ENCODE measurements around the gene ELL2. TPM values are rescaled to one million over a fixed set of nuclear protein-coding genes. Genes with fewer than 3 reads are reported as not detected.

Gene ELL2
- total and polyA plus RNA-seq, 4 donors = 12.3 to 79.6 (median 49.0) TPM

DNA sequence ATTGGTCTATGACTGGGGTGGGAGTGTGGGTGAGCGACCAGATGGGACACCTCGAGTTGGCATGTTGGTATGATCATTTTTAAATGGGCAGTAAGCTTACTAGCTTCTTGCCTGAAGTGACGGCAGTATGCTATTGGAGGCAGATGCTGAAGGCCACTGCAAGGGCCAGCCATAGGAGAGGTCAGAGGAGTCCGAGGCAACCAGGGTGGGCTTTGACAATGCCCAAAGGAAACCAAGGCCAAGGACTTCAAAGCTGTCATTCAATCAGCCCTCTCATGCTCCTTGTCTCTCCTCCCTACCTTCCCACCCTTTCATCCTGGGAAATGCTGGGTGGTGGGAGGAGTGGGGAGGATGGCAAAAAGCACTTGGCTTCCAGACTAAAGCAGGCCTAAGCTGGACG is 82.0 kb downstream of the ELL2 start:
- no peak for DNase-seq
- no peak for TF ChIP-seq CTCF (IDR thresholded peaks at IDR 0.05; ENCODE audit: control extremely low read depth, extremely low read depth)
- Histone ChIP-seq H3K27ac (ENCODE audit: low read depth in 1 of 2, low read length in 1 of 2) (no peak overlapping the region), H3K4me1 (ENCODE audit: control insufficient read depth in 5 of 5, insufficient read depth in 5 of 5, low read length in 5 of 5) (peaks cover 0 to 10% (median 0%) of the 10 kb centered on the region in 5 donors), H3K9me3 (ENCODE audit: control insufficient read depth in 4 of 4, insufficient read depth in 3 of 4, low read length in 3 of 4) (no peaks in the 10 kb centered on the region), H3K27me3 (ENCODE audit: control insufficient read depth in 3 of 3, insufficient read depth in 3 of 3, low read length in 2 of 3) (no peaks in the 10 kb centered on the region), H3K4me3 (no peak overlapping the region), H3K36me3 (ENCODE audit: control insufficient read depth in 4 of 4, insufficient read depth in 4 of 4, low read length in 4 of 4) (peaks cover 0 to 2% (median 0%) of the 10 kb centered on the region in 4 donors), H3K9ac (ENCODE audit: insufficient read depth in 1 of 2, low read length in 2 of 2) (no peak overlapping the region)
- no peak for ATAC-seq (ENCODE audit: insufficient read depth, low FRiP score)
- 91 to 93% methylated on average over 5 of the region's 5 CpGs for WGBS, 2 donors

GRCh38 chr5:95878417-95879323 is 83.0 kb downstream of the ELL2 start:
- no peak overlapping the region for H3K9ac ChIP-seq (ENCODE audit: insufficient read depth in 1 of 2, low read length in 2 of 2)
- DNase-seq (no peak), ATAC-seq (ENCODE audit: insufficient read depth, low FRiP score) (no peak)
- H3K27me3 ChIP-seq (ENCODE audit: control insufficient read depth in 3 of 3, insufficient read depth in 3 of 3, low read length in 2 of 3) = no peaks in the 10 kb centered on the region
- no peak overlapping the region for H3K4me3 ChIP-seq
- WGBS, 2 donors = 78 to 82% methylated on average over 8 of the region's 8 CpGs
- H3K27ac ChIP-seq (ENCODE audit: low read depth in 1 of 2, low read length in 1 of 2) = no peak overlapping the region
- H3K4me1 ChIP-seq (ENCODE audit: control insufficient read depth in 5 of 5, insufficient read depth in 5 of 5, low read length in 5 of 5) = peaks cover 0 to 2% (median 0%) of the 10 kb centered on the region in 5 donors
- H3K36me3 ChIP-seq (ENCODE audit: control insufficient read depth in 4 of 4, insufficient read depth in 4 of 4, low read length in 4 of 4) = no peaks in the 10 kb centered on the region
- H3K9me3 ChIP-seq (ENCODE audit: control insufficient read depth in 4 of 4, insufficient read depth in 3 of 4, low read length in 3 of 4) = no peaks in the 10 kb centered on the region
- TF ChIP-seq CTCF (IDR thresholded peaks at IDR 0.05; ENCODE audit: control extremely low read depth, extremely low read depth) = no peak

- H3K27ac ChIP-seq (ENCODE audit: low read depth in 1 of 2, low read length in 1 of 2) = no peak overlapping the region
- ATAC-seq (ENCODE audit: insufficient read depth, low FRiP score) (no peak), DNase-seq (no peak)
- WGBS, 2 donors = 84 to 87% methylated on average over 2 of the region's 2 CpGs
- no peak for TF ChIP-seq CTCF (IDR thresholded peaks at IDR 0.05; ENCODE audit: control extremely low read depth, extremely low read depth)
- H3K36me3 ChIP-seq (ENCODE audit: control insufficient read depth in 4 of 4, insufficient read depth in 4 of 4, low read length in 4 of 4) = no peaks in the 10 kb centered on the region
- no peak overlapping the region for H3K4me3 ChIP-seq
- H3K9me3 ChIP-seq (ENCODE audit: control insufficient read depth in 4 of 4, insufficient read depth in 3 of 4, low read length in 3 of 4) = no peaks in the 10 kb centered on the region
- no peaks in the 10 kb centered on the region for H3K27me3 ChIP-seq (ENCODE audit: control insufficient read depth in 3 of 3, insufficient read depth in 3 of 3, low read length in 2 of 3)
- no peak overlapping the region for H3K9ac ChIP-seq (ENCODE audit: insufficient read depth in 1 of 2, low read length in 2 of 2)
- H3K4me1 ChIP-seq (ENCODE audit: control insufficient read depth in 5 of 5, insufficient read depth in 5 of 5, low read length in 5 of 5) = no peaks in the 10 kb centered on the region
Measured at GRCh38 chr5:95876782-95877181, 84.9 kb downstream of the ELL2 start.
